ENCODE measurements around the gene EIF5. TPM values are rescaled to one million over a fixed set of nuclear protein-coding genes. Genes with fewer than 3 reads are reported as not detected.

EIF5 gene
- total RNA-seq, 1 experiment from 2014 or later, result 392 TPM

- ChIA-PET CTCF (interaction anchor here (0.6 kb wide), 1 partner anchor 12 kb away, joined by 5 read pairs; no protein-coding TSS in a partner anchor), POLR2A (no interaction called here)
- DNase-seq, result no peak
- H3K4me1 ChIP-seq, result no peaks in the 10 kb centered on the region
- peaks cover 22% of the 10 kb centered on the region for H3K9me3 ChIP-seq
- TF ChIP-seq CTCF (IDR thresholded peaks at IDR 0.05; ENCODE audit: insufficient read depth in 1 of 2, low read depth in 1 of 2, low read length in 1 of 2, severe bottlenecking in 1 of 2, unreplicated experiment in 1 of 2), result no peak
- no peak overlapping the region for H3K4me3 ChIP-seq (ENCODE audit: low read depth, low read length)
- Mint-ChIP-seq H3K27ac (ENCODE audit: unreplicated experiment) (no peak overlapping the region), H3K4me3 (ENCODE audit: unreplicated experiment) (no peak overlapping the region), H3K4me1 (ENCODE audit: low read depth, unreplicated experiment) (no peaks in the 10 kb centered on the region), H3K36me3 (ENCODE audit: insufficient read depth, unreplicated experiment) (peaks cover 5% of the 10 kb centered on the region), H3K27me3 (ENCODE audit: insufficient read depth, unreplicated experiment) (no peaks in the 10 kb centered on the region), H3K9me3 (ENCODE audit: unreplicated experiment) (peaks cover 24% of the 10 kb centered on the region)
- no peaks in the 10 kb centered on the region for H3K36me3 ChIP-seq (ENCODE audit: control insufficient read depth, insufficient read depth, low read length)
- no peaks in the 10 kb centered on the region for H3K27me3 ChIP-seq (replicated peaks; ENCODE audit: control insufficient read depth, insufficient read depth, low read length)
- no TSS peak for BruUV-seq (replicated peaks)
- intact Hi-C loops (cut with micrococcal nuclease; ENCODE audit: unreplicated experiment), result no loop called here
These were observed 32.7 kb downstream of the EIF5 start for GRCh38 chr14:103366741-103367140.

- POLR2A ChIA-PET, result no interaction called here
These were observed 34.0 kb downstream of the EIF5 start for GRCh38 chr14:103367995-103368394.

GRCh38 chr14:103370087-103370486 lies 36.0 kb downstream of the EIF5 start:
- H3K27ac Mint-ChIP-seq (ENCODE audit: unreplicated experiment), result no peak overlapping the region
- no peak for TF ChIP-seq CTCF (IDR thresholded peaks at IDR 0.05; ENCODE audit: insufficient read depth in 1 of 2, low read depth in 1 of 2, low read length in 1 of 2, severe bottlenecking in 1 of 2, unreplicated experiment in 1 of 2)
- ChIA-PET POLR2A (no interaction called here), CTCF (no interaction called here)
- H3K36me3 ChIP-seq (ENCODE audit: control insufficient read depth, insufficient read depth, low read length), result no peaks in the 10 kb centered on the region
- no TSS peak for BruUV-seq (replicated peaks)
- no peak overlapping the region for H3K4me3 ChIP-seq (ENCODE audit: low read depth, low read length)
- peaks cover 9% of the 10 kb centered on the region for H3K9me3 Mint-ChIP-seq (ENCODE audit: unreplicated experiment)
- intact Hi-C loops (cut with micrococcal nuclease; ENCODE audit: unreplicated experiment), result no loop called here
- no peaks in the 10 kb centered on the region for H3K4me1 ChIP-seq
- no peaks in the 10 kb centered on the region for H3K27me3 ChIP-seq (replicated peaks; ENCODE audit: control insufficient read depth, insufficient read depth, low read length)
- no peaks in the 10 kb centered on the region for H3K9me3 ChIP-seq
- no peaks in the 10 kb centered on the region for H3K36me3 Mint-ChIP-seq (ENCODE audit: insufficient read depth, unreplicated experiment)
- DNase-seq, result no peak
- no peaks in the 10 kb centered on the region for H3K4me1 Mint-ChIP-seq (ENCODE audit: low read depth, unreplicated experiment)
- H3K4me3 Mint-ChIP-seq (ENCODE audit: unreplicated experiment), result no peak overlapping the region
- peaks cover 2% of the 10 kb centered on the region for H3K27me3 Mint-ChIP-seq (ENCODE audit: insufficient read depth, unreplicated experiment)

More at GRCh38 chr14:103367995-103368394, 34.0 kb downstream of the EIF5 start:
- Mint-ChIP-seq H3K4me1 (ENCODE audit: low read depth, unreplicated experiment) (no peaks in the 10 kb centered on the region), H3K9me3 (ENCODE audit: unreplicated experiment) (peaks cover 24% of the 10 kb centered on the region), H3K36me3 (ENCODE audit: insufficient read depth, unreplicated experiment) (peaks cover 5% of the 10 kb centered on the region), H3K27ac (ENCODE audit: unreplicated experiment) (no peak overlapping the region), H3K4me3 (ENCODE audit: unreplicated experiment) (no peak overlapping the region), H3K27me3 (ENCODE audit: insufficient read depth, unreplicated experiment) (no peaks in the 10 kb centered on the region)
- CTCF ChIA-PET, result no interaction called here
- TF ChIP-seq CTCF (IDR thresholded peaks at IDR 0.05; ENCODE audit: insufficient read depth in 1 of 2, low read depth in 1 of 2, low read length in 1 of 2, severe bottlenecking in 1 of 2, unreplicated experiment in 1 of 2), result no peak
- no peak overlapping the region for H3K4me3 ChIP-seq (ENCODE audit: low read depth, low read length)
- DNase-seq, result no peak
- BruUV-seq (replicated peaks), result no TSS peak
- intact Hi-C loops (cut with micrococcal nuclease; ENCODE audit: unreplicated experiment), result no loop called here
- H3K36me3 ChIP-seq (ENCODE audit: control insufficient read depth, insufficient read depth, low read length), result no peaks in the 10 kb centered on the region
- no peaks in the 10 kb centered on the region for H3K4me1 ChIP-seq
- peaks cover 10% of the 10 kb centered on the region for H3K9me3 ChIP-seq
- no peaks in the 10 kb centered on the region for H3K27me3 ChIP-seq (replicated peaks; ENCODE audit: control insufficient read depth, insufficient read depth, low read length)
